Colon (tissue), 2 donors: ENCODE measurements around the gene KRTAP12-2.
"Not testable (repeated sequence)": the region's sequence is repeated elsewhere in the genome, so short reads cannot be mapped to it uniquely, and the experiment has no call there.

Source experiments
- FAIRE-seq: peaks from 2 replicates; lab custom pipeline; 2012; peaks lifted over from hg19 to GRCh38; lab: Jason Lieb, UNC
- donor health status: control.
- donor health status: control.

The KRTAP12-2 gene

DNA sequence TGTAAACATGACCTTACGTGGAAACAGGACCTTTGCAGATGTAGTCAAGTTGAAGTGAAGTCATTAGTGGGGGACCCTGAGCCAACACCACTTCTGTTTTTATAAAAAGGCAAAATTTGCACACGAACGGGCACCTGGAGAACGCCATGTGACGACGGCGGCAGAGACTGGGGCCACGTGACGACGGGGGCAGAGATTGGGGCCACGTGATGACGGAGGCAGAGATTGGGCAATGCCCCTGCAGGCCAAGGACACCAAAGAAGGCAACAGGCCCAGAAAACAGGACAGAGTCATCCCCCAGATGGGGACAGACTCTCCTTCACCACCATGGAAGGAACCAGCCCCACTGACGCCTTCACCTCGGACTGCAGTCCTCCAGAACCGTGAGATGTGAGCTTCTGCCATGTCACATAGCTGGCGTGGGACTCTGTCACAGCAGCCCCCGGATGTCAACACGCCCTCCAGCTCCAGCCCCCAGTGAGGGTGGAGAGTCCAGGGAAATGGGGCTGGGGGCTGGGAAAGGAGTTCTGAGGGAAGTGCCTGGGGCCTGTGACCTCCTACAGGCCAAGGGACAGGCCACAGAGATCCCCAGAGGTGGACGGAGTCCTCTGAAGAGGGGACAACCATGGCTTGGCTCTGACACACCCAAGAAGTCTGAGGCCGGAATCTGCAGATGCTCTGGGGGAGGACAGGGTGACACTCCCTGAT is 16.3 kb downstream of the KRTAP12-2 start:
- no peak for FAIRE-seq

DNA sequence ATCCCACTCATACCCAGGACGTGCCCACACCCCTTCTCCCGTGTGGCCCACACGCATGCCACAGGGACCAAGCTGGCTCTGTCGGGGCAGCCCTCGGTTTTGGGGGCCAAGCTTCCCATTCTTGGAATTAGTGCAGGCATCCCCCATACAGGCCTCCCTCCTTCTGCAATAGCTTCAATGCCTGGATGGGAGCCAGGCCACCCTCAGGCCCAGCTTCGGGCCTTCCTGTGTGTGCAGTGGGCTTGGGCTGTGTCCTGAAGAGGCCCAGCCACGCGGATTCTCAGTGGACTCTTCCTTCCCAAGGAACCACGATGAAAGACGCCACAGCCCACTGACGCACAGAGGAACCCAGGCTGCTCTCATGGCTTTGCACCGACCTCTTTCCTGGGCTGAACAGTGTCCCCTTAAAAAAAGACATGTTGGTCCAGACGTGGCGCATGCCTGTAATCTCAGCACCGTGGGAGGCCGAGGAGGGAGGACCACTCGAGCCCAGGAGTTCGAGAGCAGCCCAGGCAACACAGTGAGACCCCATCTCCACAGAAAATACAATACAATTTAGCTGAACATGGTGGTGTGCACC is 17.1 kb downstream of the KRTAP12-2 start:
- FAIRE-seq, result no peak

DNA sequence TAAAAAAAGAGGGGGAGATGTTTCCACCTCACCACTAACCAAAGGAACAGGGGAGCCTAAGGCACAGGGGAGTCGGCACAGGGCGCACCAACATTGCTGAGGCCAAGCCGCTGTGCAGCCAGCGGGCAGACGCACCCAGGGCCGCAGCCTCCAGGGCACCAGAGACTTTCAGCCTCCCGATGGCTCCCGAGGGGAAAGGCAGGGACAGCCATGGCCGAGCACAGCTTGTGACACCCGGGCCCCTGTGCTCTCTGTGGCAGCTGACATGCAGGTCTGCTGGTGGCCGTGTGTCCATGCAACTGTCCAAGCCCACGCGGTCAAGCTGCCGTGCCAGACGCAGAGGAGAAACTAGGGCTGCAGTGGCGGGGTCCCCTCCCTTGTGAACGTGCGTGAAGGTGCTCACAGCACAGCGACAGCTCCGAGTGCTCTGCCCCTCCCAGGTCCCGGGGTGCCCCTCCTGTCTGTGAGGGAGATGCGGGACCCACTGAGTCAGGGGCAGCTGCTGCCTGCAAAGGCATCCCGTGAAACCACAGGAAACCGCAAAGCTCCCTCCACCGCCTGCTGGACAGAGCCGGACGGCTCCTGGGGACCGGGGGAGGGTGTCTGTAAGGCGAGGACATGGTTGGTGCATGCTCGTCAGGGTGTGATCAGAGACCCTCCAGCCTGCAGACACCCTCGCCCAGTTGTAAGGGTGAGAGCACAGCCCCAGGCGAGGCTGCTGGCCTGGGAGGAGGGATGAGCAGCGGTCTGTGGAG is 18.0 kb downstream of the KRTAP12-2 start:
- FAIRE-seq, result no peak

- FAIRE-seq, result no peak
Measured at GRCh38 chr21:44647222-44647552, 19.5 kb downstream of the KRTAP12-2 start.

DNA sequence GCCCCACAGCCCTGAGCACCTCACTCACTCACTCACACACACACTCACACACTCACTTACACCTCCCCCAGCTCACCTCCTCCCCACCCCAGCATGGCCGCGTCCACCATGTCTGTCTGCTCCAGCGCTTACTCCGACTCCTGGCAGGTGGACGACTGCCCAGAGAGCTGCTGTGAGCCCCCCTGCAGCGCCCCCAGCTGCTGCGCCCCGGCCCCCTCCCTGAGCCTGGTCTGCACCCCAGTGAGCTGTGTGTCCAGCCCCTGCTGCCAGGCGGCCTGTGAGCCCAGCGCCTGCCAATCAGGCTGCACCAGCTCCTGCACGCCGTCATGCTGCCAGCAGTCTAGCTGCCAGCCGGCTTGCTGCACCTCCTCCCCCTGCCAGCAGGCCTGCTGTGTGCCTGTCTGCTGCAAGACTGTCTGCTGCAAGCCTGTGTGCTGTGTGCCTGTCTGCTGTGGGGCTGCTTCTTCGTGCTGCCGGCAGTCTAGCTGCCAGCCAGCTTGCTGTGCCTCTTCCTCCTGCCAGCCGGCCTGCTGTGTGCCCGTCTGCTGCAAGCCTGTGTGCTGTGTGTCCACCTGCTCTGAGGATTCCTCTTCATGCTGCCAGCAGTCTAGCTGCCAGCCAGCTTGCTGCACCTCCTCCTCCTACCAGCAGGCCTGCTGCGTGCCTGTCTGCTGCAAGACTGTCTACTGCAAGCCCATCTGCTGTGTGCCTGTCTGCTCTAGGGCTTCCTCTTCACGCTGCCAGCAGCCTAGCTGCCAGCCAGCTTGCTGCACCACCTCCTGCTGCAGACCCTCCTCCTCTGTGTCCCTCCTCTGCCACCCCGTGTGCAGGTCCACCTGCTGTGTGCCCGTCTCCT is 20.1 kb downstream of the KRTAP12-2 start, which contains the start of gene KRTAP10-11:
KRTAP10-11 (plus strand) TSS at position 49 of the 856 bp plus-strand sequence; CDS start at position 94, 45 bp downstream.
- FAIRE-seq, result not testable (repeated sequence)

DNA sequence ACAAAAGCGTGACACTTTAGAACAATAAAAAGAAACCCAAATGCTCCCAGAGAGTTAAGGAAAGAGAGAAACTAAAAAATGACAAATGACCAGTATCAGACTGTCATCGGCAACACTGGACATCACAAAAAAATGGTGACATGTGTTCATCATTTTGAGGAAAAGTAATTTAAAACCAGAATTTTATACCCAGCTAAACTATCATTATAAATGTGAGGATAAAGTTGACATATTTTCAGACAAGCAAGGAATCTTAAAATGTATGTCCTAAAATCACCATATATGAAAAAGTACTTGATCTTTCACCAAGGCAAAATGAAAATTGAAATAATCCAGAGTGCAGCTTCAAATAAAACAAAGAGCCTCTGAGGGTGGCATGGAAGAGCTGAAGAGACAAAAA is 21.8 kb downstream of the KRTAP12-2 start:
- no peak for FAIRE-seq

DNA sequence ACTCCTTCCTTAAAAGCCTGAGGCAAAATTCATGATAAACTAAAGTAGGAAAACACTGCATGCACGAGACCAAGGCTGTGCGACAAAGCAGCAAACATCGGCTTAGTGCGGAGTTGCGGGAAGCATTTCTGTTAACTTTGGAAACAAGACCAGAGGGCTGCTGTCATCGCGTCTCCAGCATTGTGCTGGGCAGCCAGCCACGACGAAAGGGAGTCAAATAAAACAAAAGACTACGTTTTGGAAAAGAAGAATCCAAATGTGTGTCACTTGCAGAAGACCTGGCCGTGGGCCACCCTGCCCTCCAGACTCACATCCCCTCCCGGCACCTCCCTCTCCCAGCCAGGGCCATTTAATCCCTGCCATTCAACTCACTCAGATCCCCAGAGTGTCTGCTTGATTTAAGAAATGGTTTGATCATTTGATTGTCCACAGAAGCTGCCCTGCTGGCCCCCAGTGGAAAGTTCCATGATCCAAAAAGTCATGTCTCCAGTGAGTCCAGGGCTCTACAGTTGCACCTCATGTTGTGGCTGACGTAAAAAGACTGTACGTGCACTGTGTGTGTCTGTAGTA is 22.9 kb downstream of the KRTAP12-2 start:
- no peak for FAIRE-seq

DNA sequence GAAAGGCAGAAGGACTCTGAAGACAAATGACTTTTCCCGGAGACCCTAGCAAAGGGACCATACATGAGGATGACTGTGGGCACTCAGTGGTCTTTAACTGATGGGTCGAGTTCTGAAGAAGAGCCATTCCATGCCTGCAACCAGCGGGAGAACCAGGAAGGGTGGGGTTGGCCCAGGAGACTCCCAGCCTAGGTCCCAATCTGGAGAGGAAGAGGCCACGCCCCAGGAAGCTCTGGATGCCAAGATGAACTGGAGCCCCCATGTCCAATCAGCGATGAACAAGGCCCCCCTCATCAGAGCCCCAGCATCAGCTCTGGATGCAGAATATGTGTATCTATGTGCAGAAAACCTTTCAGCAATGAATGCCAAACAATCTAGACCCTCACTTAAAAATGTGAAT is 26.0 kb downstream of the KRTAP12-2 start:
- no peak for FAIRE-seq

DNA sequence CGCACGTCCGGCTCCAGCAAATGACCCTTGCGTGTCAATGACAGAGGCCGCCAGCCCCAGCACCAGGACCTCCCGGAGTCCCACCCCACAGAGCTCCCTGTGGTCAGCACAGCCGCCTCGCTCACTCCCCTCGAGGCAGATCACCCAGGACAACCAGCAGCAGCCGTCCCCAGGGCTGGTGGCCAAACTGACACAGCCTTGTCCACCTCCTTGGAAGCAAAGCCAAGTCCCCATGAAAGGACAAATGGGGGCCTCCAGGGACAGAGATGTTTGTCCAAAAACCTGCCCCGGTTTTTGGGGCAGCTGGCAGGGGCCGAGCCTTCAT is 27.4 kb downstream of the KRTAP12-2 start:
- no peak for FAIRE-seq

DNA sequence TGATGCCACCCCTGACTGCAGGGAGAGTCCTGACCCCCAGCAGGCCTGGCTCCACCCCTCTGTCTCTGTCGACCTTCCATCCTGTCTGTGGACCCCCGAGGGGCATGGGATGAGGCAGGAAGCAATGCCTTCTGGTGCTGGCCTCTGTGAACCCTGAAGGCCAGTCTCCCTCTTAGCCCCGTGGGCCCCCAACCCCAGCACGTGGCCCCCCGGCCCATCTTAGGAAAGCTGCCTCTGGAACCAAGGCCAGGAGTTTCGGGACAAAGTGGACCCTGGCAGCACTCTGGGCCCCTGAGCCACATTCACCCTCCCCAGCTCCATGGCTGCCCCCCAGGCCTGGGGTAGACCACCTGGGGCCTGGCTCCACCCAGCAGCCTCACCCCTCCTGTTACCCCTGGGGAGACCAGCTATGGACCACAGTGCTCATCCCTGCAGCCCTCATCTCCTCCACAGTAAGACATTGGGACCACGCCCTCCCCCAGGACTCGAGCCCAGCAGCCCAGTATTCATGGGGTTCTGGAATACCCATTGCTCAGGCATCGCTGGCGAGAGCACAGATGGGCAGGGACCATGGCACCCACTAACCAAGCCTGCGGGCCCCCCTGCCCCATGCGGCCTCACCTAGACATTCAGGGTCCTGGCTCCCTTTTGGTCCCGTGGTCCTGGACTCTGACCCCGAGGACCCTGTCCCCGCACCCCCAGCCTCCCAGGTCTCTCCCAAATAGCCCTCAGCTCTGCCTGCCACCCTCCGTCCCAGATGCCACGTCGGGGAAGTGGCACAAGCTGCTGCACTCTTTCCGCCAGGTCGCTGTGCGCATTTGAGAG is 28.0 kb downstream of the KRTAP12-2 start:
- not testable (repeated sequence) for FAIRE-seq

- not testable (repeated sequence) for FAIRE-seq
Measured at GRCh38 chr21:44637851-44638348, 28.8 kb downstream of the KRTAP12-2 start.

GRCh38 chr21:44637018-44637850 is 29.5 kb downstream of the KRTAP12-2 start, which contains the start of gene KRTAP10-10:
TSS of gene KRTAP10-10 (plus strand) at chr21:44637356. CDS start at chr21:44637418, 62 bp downstream.
- FAIRE-seq, result no peak

- FAIRE-seq, result no peak
Measured at GRCh38 chr21:44636209-44637017, 30.3 kb downstream of the KRTAP12-2 start.

GRCh38 chr21:44632067-44632466 is 34.7 kb downstream of the KRTAP12-2 start:
- no peak for FAIRE-seq

DNA sequence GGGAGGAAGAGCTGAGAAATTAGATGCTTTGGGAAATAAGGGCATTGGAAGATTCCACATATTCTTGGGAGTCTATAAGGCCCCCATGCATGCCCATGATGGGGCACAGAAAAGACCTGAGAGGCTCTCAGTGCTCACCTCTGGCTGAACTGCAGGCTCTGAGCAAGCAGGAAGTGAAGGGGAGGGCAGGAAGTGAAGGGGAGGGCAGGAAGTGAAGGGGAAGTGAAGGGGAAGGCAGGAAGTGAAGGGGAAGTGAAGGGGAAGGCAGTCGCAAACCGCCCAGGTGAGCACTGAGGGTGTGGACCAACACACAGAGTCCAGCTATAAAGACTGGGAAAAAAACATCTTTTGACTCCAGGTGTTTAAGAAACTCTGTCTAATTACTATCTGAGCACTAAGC is 36.3 kb downstream of the KRTAP12-2 start:
- no peak for FAIRE-seq

DNA sequence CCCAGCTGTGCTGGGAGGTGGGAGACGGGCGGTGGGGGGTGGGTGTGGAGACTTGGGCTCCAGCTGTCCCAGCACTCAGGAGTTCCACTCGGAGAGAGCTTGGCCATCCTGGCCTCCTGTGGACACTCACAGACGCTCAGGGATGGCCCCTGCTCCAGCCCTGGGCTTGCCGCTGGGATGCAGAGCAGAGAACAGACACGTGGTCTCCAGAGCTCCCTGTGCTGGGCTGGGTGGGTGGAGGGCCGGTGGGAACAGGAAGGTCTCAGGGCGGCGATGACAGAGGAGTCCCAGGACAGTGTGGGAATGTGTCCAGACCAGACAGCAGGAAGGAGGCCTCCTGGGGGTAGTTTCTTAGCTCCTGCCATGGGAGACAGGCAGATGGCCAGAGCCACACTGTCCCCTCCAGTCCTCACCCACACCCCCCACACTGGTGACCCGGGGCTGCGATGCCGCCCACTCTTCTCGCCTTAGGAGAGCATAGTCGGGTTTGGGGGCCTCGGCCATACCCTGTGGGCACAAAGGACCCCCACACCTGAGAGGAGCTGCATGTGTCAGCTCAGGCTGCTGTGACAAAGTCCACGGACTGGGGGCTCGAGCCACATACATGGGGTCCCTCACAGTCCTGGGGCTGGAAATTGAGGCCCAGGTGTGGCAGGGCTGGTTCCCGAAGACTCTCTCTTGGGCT is 37.9 kb downstream of the KRTAP12-2 start:
- FAIRE-seq, result no peak

- not testable (repeated sequence) for FAIRE-seq
Measured at GRCh38 chr21:44627831-44628233, 38.9 kb downstream of the KRTAP12-2 start.

- not testable (repeated sequence) for FAIRE-seq
Measured at GRCh38 chr21:44627181-44627822, 39.4 kb downstream of the KRTAP12-2 start.
